Small intestine (tissue), 7 donors: ENCODE data around the gene OR1A2. TPM values are rescaled to one million over a fixed set of nuclear protein-coding genes. Genes with fewer than 3 reads are reported as not detected.
"Not testable (repeated sequence)": the region's sequence is repeated elsewhere in the genome, so short reads cannot be mapped to it uniquely, and the experiment has no call there.

ENCODE experiments used
- DNase-seq, 2 donors: peaks; one replicate each; pipeline versions ENCODE4 v3.0.0 to v3.0.0-alpha.2; 2013
- FAIRE-seq: peaks from 2 replicates; lab custom pipeline; 2012; peaks lifted over from hg19 to GRCh38; lab: Jason Lieb, UNC
- H3K27ac ChIP-seq, 3 donors: one replicate each; pipeline ENCODE4 v1.5.1; 2013; ENCODE audit warnings: low read length in 2 of 3, mild to moderate bottlenecking in 2 of 3, control low read depth in 1 of 3, inconsistent platforms in 1 of 3, low read depth in 1 of 3, moderate library complexity in 1 of 3
- H3K27me3 ChIP-seq, 3 donors: one replicate each; pipeline ENCODE4 v1.6.1; 2013; ENCODE audit warnings: low read length in 3 of 3, inconsistent platforms in 1 of 3; ENCODE audit not compliant: control insufficient read depth in 3 of 3, insufficient read depth in 3 of 3
- H3K36me3 ChIP-seq, 3 donors: one replicate each; pipeline ENCODE4 v1.6.1; 2013; ENCODE audit warnings: low read length in 3 of 3, inconsistent platforms in 1 of 3, low read depth in 1 of 3, mild to moderate bottlenecking in 1 of 3, moderate library complexity in 1 of 3; ENCODE audit not compliant: control insufficient read depth in 3 of 3, insufficient read depth in 2 of 3
- H3K4me1 ChIP-seq, 3 donors: one replicate each; pipeline ENCODE4 v1.6.1; 2013; ENCODE audit warnings: low read length in 2 of 3, inconsistent platforms in 1 of 3, low read depth in 1 of 3, mild to moderate bottlenecking in 1 of 3, moderate library complexity in 1 of 3; ENCODE audit not compliant: control insufficient read depth in 3 of 3, insufficient read depth in 2 of 3
- H3K4me3 ChIP-seq, 3 donors: one replicate each; pipeline ENCODE4 v1.5.1; 2013; ENCODE audit warnings: low read length in 3 of 3, control low read depth in 1 of 3, inconsistent platforms in 1 of 3, low read depth in 1 of 3, mild to moderate bottlenecking in 1 of 3, moderate library complexity in 1 of 3
- H3K9me3 ChIP-seq, 2 donors: one replicate each; pipeline ENCODE4 v1.6.1; 2013; ENCODE audit warnings: low read depth in 1 of 2, low read length in 1 of 2; ENCODE audit not compliant: control insufficient read depth in 2 of 2, insufficient read depth in 1 of 2
- whole genome bisulfite sequencing, 3 donors: extraction: QIAGEN DNeasy Blood & Tissue Kit; methylation state at CpG; one replicate each; pipeline ENCODE4 v1.1.7; 2013; 5-methylcytosine and 5-hydroxymethylcytosine counted together
- polyA plus RNA-seq, 4 donors: library from polyadenylated mRNA; stranded (reverse) in 3 of 4; unstranded in 1 of 4; fragments of 200-250 nt in 3 of 4; fragments of 120-200 nt in 1 of 4; gene quantifications; one replicate each; pipeline versions ENCODE4 v1.2.1 to v1.2.3, GENCODE V29; 2013
- donor health status: healthy with polysubstance abuse.
- donor health status: control.
- donor health status: control.
- donor health status: Bipolar disorder and iron deficiency.
- donor health status: healthy.

OR1A2 gene
- polyA plus RNA-seq, 4 donors, result not detected

GRCh38 chr17:3221850-3222249, 24.5 kb downstream of the OR1A2 start:
- FAIRE-seq, result no peak

GRCh38 chr17:3222505-3222904, 25.2 kb downstream of the OR1A2 start:
- no peaks in the 10 kb centered on the region for H3K36me3 ChIP-seq
- no peaks in the 10 kb centered on the region for H3K4me1 ChIP-seq
- H3K27ac ChIP-seq, result no peak overlapping the region
- no peak overlapping the region for H3K4me3 ChIP-seq
- DNase-seq, result no peak
- no peak for FAIRE-seq
- WGBS, 3 donors, result 46 to 55% (median 49%) methylated on average over 2 of the region's 2 CpGs
- H3K27me3 ChIP-seq, result no peaks in the 10 kb centered on the region
- H3K9me3 ChIP-seq, result no peaks in the 10 kb centered on the region

More at GRCh38 chr17:3221850-3222249, 24.5 kb downstream of the OR1A2 start:
- Histone ChIP-seq H3K9me3 (no peaks in the 10 kb centered on the region), H3K4me3 (no peak overlapping the region), H3K27me3 (no peaks in the 10 kb centered on the region), H3K36me3 (no peaks in the 10 kb centered on the region), H3K4me1 (no peaks in the 10 kb centered on the region), H3K27ac (no peak overlapping the region)
- DNase-seq, result no peak
- 82 to 93% (median 90%) methylated on average over 2 of the region's 2 CpGs for WGBS, 3 donors

GRCh38 chr17:3224721-3225352, 27.5 kb downstream of the OR1A2 start:
- not testable (repeated sequence) for H3K4me1 ChIP-seq, H3K36me3 ChIP-seq, H3K27ac ChIP-seq, H3K27me3 ChIP-seq, H3K4me3 ChIP-seq, DNase-seq, H3K9me3 ChIP-seq
- peak; percentile 79 for FAIRE-seq

GRCh38 chr17:3232300-3232699, 35.0 kb downstream of the OR1A2 start:
- 79 to 85% (median 81%) methylated on average over 6 to 8 of the region's 8 CpGs for WGBS, 3 donors
- H3K27me3 ChIP-seq, H3K4me1 ChIP-seq, H3K27ac ChIP-seq, DNase-seq, H3K9me3 ChIP-seq, FAIRE-seq, H3K4me3 ChIP-seq, H3K36me3 ChIP-seq: not testable (repeated sequence)

GRCh38 chr17:3238685-3239084, 41.4 kb downstream of the OR1A2 start:
- not testable (repeated sequence) for H3K27ac ChIP-seq, H3K4me1 ChIP-seq, H3K36me3 ChIP-seq, H3K27me3 ChIP-seq, H3K9me3 ChIP-seq, H3K4me3 ChIP-seq, FAIRE-seq
- WGBS, 3 donors, result 0 to 2% (median 0%) methylated on average over 1 of the region's 2 CpGs
- peak in 1 of 2 donors; percentile 8 for DNase-seq

DNA sequence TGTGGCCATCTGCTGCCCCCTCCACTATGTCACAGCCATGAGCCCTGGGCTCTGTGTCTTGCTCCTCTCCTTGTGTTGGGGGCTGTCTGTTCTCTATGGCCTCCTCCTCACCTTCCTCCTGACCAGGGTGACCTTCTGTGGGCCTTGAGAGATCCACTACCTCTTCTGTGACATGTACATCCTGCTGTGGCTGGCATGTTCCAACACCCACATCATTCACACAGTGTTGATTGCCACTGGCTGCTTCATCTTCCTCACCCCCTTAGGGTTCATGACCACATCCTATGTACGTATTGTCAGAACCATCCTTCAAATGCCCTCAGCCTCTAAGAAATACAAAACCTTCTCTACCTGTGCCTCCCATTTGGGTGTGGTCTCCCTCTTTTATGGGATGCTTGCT, 43.7 kb downstream of the OR1A2 start:
- FAIRE-seq, H3K9me3 ChIP-seq: not testable (repeated sequence)
- WGBS, 3 donors, result no CpG with 5 or more reads among the region's 1 CpG

GRCh38 chr17:3244841-3245240, 47.5 kb downstream of the OR1A2 start:
- DNase-seq, H3K27ac ChIP-seq, H3K4me3 ChIP-seq, H3K36me3 ChIP-seq, H3K27me3 ChIP-seq, H3K9me3 ChIP-seq, H3K4me1 ChIP-seq: not testable (repeated sequence)
- FAIRE-seq, result peak; percentile 95
- WGBS, 3 donors, result 25 to 34% (median 27%) methylated on average over 1 of the region's 1 CpG

More for the DNA sequence above, 43.7 kb downstream of the OR1A2 start:
- DNase-seq, H3K27me3 ChIP-seq, H3K4me3 ChIP-seq, H3K36me3 ChIP-seq, H3K27ac ChIP-seq, H3K4me1 ChIP-seq: not testable (repeated sequence)
